ENCODE measurements around the gene PROM1. TPM values are rescaled to one million over a fixed set of nuclear protein-coding genes. Genes with fewer than 3 reads are reported as not detected.

Gene PROM1
- total and polyA plus RNA-seq, 2 of the 13 experiments (the other 11 are each of a cell fraction or from before 2014, with no cell fraction given) = 3.9 to 16.4 TPM

GRCh38 chr4:15951781-15952180 lies 132.0 kb downstream of the PROM1 start:
- H3K4me1 ChIP-seq (ENCODE audit: insufficient read depth, low read length) = 0 out of 2 replicates have a peak, but pooled peaks cover 7% of the 10 kb centered on the region
- no peak overlapping the region for H2AFZ ChIP-seq (ENCODE audit: low read length)
- intact Hi-C loops (cut with micrococcal nuclease; ENCODE audit: unreplicated experiment) (no loop called here), in situ Hi-C loops (cut with HindIII; ENCODE audit: extremely low pct_ligation_motif_present, low pct_unique_long_range_greater_than_20kb) (no loop called here)
- no peak overlapping the region for H3K9ac ChIP-seq (ENCODE audit: insufficient read depth, low read depth, low read length)
- no peaks in the 10 kb centered on the region for H4K20me1 ChIP-seq (ENCODE audit: insufficient read depth, low read length)
- H3K4me3 ChIP-seq (replicated peaks in 1 of 3; ENCODE audit: insufficient read depth in 1 of 3, low read depth in 2 of 3, low read length in 3 of 3) = no peak overlapping the region
- no peaks in the 10 kb centered on the region for H3K79me2 ChIP-seq (ENCODE audit: insufficient read depth, low read length)
- ChIA-PET POLR2A (no interaction called here), CTCF (ENCODE audit: low intra/inter-chr PET ratio, low total read pairs) (no interaction called here)
- H3K9me3 ChIP-seq (ENCODE audit: low read length) = no peaks in the 10 kb centered on the region
- DNase-seq (ENCODE audit: low spot score) = no peak
- no peak overlapping the region for H3K4me2 ChIP-seq (ENCODE audit: low read depth, low read length)
- no peak for FAIRE-seq
- TF ChIP-seq SMAD9 (CRISPR knock-in tag; IDR thresholded peaks at IDR 0.05) = no peak
- H3K27me3 ChIP-seq (ENCODE audit: control insufficient read depth in 1 of 2, insufficient read depth in 2 of 2, low read length in 2 of 2) = no peaks in the 10 kb centered on the region; a peak in 1 of 5 replicates
- H3K36me3 ChIP-seq (replicated peaks in 1 of 2; ENCODE audit: control insufficient read depth in 1 of 2, insufficient read depth in 2 of 2, low read length in 2 of 2) = no peaks in the 10 kb centered on the region
- no peak for ATAC-seq
- BruUV-seq (replicated peaks) = no TSS peak
- H3K27ac ChIP-seq (ENCODE audit: extremely low read length, insufficient read depth, low read length) = no peak overlapping the region

- ChIA-PET POLR2A (no interaction called here), CTCF (ENCODE audit: low intra/inter-chr PET ratio, low total read pairs) (no interaction called here)
- Histone ChIP-seq H3K27ac (ENCODE audit: extremely low read length, insufficient read depth, low read length) (no peak overlapping the region), H3K4me3 (replicated peaks in 1 of 3; ENCODE audit: insufficient read depth in 1 of 3, low read depth in 2 of 3, low read length in 3 of 3) (no peak overlapping the region), H3K79me2 (ENCODE audit: insufficient read depth, low read length) (no peaks in the 10 kb centered on the region), H3K9me3 (ENCODE audit: low read length) (no peaks in the 10 kb centered on the region), H3K36me3 (replicated peaks in 1 of 2; ENCODE audit: control insufficient read depth in 1 of 2, insufficient read depth in 2 of 2, low read length in 2 of 2) (no peaks in the 10 kb centered on the region), H3K4me2 (ENCODE audit: low read depth, low read length) (no peak overlapping the region), H3K27me3 (ENCODE audit: control insufficient read depth in 1 of 2, insufficient read depth in 2 of 2, low read length in 2 of 2) (no peaks in the 10 kb centered on the region; a peak in 1 of 5 replicates), H2AFZ (ENCODE audit: low read length) (no peak overlapping the region), H4K20me1 (ENCODE audit: insufficient read depth, low read length) (no peaks in the 10 kb centered on the region), H3K9ac (ENCODE audit: insufficient read depth, low read depth, low read length) (no peak overlapping the region), H3K4me1 (ENCODE audit: insufficient read depth, low read length) (no peaks in the 10 kb centered on the region)
- BruUV-seq (replicated peaks) = no TSS peak
- intact Hi-C loops (cut with micrococcal nuclease; ENCODE audit: unreplicated experiment) = no loop called here
- in situ Hi-C loops (cut with HindIII; ENCODE audit: extremely low pct_ligation_motif_present, low pct_unique_long_range_greater_than_20kb) = no loop called here
- TF ChIP-seq ZNF605 (CRISPR knock-in tag; IDR thresholded peaks at IDR 0.05) = no peak
- no peak for TF ChIP-seq ZNF280D (CRISPR knock-in tag; IDR thresholded peaks at IDR 0.05)
- no peak for TF ChIP-seq ZFYVE20 (CRISPR knock-in tag; IDR thresholded peaks at IDR 0.05; ENCODE audit: borderline replicate concordance, low read depth)
- no peak for TF ChIP-seq CHD4 (IDR thresholded peaks at IDR 0.05; ENCODE audit: borderline replicate concordance, low read length)
- FAIRE-seq (no peak), DNase-seq (ENCODE audit: low spot score) (no peak), ATAC-seq (no peak)
- 36% methylated on average over 9 of the region's 9 CpGs for WGBS (ENCODE audit: low lambda C conversion rate)
Observed at GRCh38 chr4:15948826-15949225, 135.0 kb downstream of the PROM1 start.

Data from HepG2 (cell line).